Heart left ventricle (tissue), 13 donors: Measurements from ENCODE around the gene AQP2.

Source experiments
- CTCF ChIP-seq, 12 donors: fragments of 200-600 bp; sonication (generic) in 4 of 12; IDR thresholded peaks; one replicate each; pipeline versions ENCODE4 v1.5.0 to v1.8.0; 2018 to 2022; ENCODE audit warnings: antibody characterized with exemption in 12 of 12, mild to moderate bottlenecking in 5 of 12
- POLR2A ChIP-seq, 2 donors: fragments of 450-650 bp; IDR thresholded peaks; one replicate each; pipeline ENCODE4 v1.6.1; 2017; ENCODE audit warnings: antibody characterized with exemption in 2 of 2, mild to moderate bottlenecking in 2 of 2, moderate library complexity in 2 of 2
- donor health status: ischemic (EF 13 %, LVEDD 7.1; RV severe dilation, severe dysfunction).
- donor health status: DM: no; HTN: yes; CAD: no.
- donor health status: DM: no; HTN: no; CAD: no.
- donor health status: ischemic (EF 25% LVEDD 6.9; RV normal size, moderate dysfunction).
- donor health status: ischemic (EF 25% LVEDD 5.7; RV mildly dilated, moderate dysfunction).
- donor health status: ischemic (EF 35%, LVEDD 5.7; RV mildly dilated, moderate dysfunction).
- donor health status: nonischemic (EF 11% LVEDD 7.7; RV severe dilation, severe dysfunction).
- donor health status: DM: yes; HTN: yes; CAD: no.
- donor health status: PGD.
- donor health status: ischemic (EF 29% LVEDD 5.4; RV normal size, mild dysfunction).
- donor health status: nonischemic (EF 23%, LVEDD 6.1; RV moderate dilation, normal function).

GRCh38 chr12:49937639-49938300 is 12.8 kb upstream of the AQP2 start:
- TF ChIP-seq CTCF (IDR thresholded peaks at IDR 0.05) (no peak), POLR2A (IDR thresholded peaks at IDR 0.05) (no peak)
